Vagina (tissue), 2 donors: ENCODE results near the gene GPC2.

Source experiments
- POLR2A ChIP-seq, 2 donors: fragments of 450-650 bp; IDR thresholded peaks; one replicate each; pipeline ENCODE4 v1.6.1; 2017; ENCODE audit warnings: antibody characterized with exemption in 2 of 2, mild to moderate bottlenecking in 2 of 2, moderate library complexity in 2 of 2
- POLR2AphosphoS5 ChIP-seq, 2 donors: sonication (generic); formaldehyde crosslinking; IDR thresholded peaks; one replicate each; pipeline ENCODE4 v1.9.0; 2017; ENCODE audit warnings: antibody characterized with exemption in 2 of 2, mild to moderate bottlenecking in 2 of 2, low read depth in 1 of 2; ENCODE audit not compliant: insufficient read depth in 1 of 2
- TF ChIP-seq, protein P1 (sequence below), 3 experiments: fragments of 450-650 bp in 2 of 3; fragments of 200-600 bp in 1 of 3; sonication (generic) in 1 of 3; IDR thresholded peaks; one replicate each; pipeline ENCODE4 v1.5.1; 2017 to 2019; ENCODE audit warnings: antibody characterized with exemption in 3 of 3, mild to moderate bottlenecking in 2 of 3, moderate library complexity in 2 of 3

- no peak for TF ChIP-seq POLR2A (IDR thresholded peaks at IDR 0.05)
- TF ChIP-seq, protein P1, sequence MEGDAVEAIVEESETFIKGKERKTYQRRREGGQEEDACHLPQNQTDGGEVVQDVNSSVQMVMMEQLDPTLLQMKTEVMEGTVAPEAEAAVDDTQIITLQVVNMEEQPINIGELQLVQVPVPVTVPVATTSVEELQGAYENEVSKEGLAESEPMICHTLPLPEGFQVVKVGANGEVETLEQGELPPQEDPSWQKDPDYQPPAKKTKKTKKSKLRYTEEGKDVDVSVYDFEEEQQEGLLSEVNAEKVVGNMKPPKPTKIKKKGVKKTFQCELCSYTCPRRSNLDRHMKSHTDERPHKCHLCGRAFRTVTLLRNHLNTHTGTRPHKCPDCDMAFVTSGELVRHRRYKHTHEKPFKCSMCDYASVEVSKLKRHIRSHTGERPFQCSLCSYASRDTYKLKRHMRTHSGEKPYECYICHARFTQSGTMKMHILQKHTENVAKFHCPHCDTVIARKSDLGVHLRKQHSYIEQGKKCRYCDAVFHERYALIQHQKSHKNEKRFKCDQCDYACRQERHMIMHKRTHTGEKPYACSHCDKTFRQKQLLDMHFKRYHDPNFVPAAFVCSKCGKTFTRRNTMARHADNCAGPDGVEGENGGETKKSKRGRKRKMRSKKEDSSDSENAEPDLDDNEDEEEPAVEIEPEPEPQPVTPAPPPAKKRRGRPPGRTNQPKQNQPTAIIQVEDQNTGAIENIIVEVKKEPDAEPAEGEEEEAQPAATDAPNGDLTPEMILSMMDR (IDR thresholded peaks at IDR 0.05): no peak
- TF ChIP-seq POLR2AphosphoS5 (IDR thresholded peaks at IDR 0.05; ENCODE audit: insufficient read depth in 1 of 2, low read depth in 1 of 2): no peak
These were observed 34.7 kb downstream of the GPC2 start for GRCh38 chr7:100142461-100142860.
